NK-92 (cell line): ENCODE measurements around the gene ZNF611.
"Not testable (repeated sequence)": the region's sequence is repeated elsewhere in the genome, so short reads cannot be mapped to it uniquely, and the experiment has no call there.

ENCODE experiments used
- DNase-seq: peaks from one replicate; lab custom pipeline; 2025; ENCODE audit not compliant: unreplicated experiment; lab: John Stamatoyannopoulos, UW

ZNF611 gene

DNA sequence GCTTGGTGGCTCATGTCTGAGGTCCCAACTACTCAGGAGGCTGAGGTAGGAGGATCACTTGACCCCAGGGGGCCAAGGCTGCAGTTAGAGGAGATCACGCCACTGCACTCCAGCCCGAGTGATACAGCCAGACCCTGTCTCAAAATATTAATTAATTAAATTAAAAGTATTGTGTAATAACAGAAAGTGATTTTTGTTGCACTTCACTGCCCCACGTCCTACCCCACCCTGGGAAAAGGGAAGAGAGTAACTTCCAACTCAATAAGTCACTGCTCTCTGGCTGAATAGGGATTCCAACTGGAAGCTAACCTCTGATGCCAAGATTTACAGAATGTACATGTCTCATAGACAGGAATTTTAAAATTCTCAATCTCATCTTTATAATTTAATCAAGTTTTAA, 47.2 kb downstream of the ZNF611 start:
- no peak for DNase-seq

DNA sequence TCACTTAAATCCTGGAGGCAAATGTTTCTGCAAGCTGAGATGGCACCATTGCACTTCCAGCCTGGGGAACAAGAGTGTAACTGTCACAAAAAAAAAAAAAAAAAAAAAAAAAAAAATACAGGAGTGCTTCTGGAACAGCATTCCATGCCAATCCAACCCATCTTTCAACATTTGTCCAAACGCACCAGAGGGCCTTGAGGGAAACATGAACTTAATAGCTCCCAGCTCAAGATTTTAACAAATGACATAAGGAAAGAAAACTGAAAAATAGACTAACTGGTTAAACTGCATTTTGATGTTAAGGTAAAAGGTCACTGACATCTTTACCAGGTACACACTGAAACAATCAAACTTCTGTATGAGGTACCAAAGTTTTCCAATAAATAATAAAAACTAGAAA, 49.0 kb downstream of the ZNF611 start:
- DNase-seq: no peak

DNA sequence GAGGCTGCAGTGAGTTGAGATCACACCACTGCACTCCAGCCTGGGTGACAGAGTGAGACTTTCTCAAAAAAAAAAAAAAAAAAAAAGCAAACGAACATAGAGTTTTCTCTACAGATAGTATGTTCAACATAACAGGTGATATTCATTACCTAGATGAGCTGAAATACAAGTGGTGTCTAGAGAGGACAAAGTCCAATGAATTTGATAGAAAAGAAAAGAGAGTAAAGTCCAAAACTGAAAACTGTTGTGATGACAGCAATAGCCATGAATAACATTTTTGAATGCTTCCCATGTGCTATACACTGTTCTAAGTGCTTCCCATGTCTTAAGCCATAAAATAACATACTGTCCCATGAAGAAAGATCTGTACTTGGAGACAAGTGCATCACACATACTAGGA, 53.6 kb downstream of the ZNF611 start:
- not testable (repeated sequence) for DNase-seq

DNA sequence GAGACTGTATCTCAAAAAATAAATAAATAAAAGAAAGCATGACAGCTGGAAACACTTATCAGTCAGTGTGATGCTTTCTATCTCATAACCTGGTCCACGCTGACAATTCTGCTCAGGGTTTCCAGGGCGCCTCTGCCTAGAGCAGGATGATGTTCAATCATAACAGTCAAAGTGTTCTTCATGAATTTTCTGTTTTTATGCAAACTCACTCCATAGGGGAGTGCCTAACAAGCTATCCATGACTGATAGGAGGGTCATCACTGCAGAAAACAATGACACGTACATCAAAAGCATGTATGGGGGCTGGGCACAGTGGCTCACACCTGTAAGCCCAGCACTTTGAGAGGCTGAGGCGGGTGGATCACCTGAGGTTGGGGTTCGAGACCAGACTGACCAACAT, 55.2 kb downstream of the ZNF611 start:
- DNase-seq: no peak

DNA sequence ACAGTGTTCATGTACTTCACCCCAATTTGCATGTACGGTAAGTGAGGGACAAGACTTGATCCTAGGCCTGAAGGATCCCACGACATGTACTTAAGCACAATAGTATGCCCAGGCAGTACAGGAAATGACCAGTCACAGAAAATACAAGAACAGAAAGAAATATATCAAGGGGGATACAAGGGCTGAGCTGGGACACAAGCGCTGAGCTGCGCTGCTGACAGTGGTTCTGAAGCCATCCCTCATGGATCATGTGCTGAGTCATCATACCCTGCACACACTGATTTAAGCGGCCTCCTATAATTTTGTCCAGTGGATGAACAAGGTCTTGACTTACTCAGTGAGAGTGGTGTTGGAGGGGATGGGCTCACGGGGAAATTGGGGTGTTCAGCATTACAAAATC, 59.6 kb downstream of the ZNF611 start:
- not testable (repeated sequence) for DNase-seq

DNA sequence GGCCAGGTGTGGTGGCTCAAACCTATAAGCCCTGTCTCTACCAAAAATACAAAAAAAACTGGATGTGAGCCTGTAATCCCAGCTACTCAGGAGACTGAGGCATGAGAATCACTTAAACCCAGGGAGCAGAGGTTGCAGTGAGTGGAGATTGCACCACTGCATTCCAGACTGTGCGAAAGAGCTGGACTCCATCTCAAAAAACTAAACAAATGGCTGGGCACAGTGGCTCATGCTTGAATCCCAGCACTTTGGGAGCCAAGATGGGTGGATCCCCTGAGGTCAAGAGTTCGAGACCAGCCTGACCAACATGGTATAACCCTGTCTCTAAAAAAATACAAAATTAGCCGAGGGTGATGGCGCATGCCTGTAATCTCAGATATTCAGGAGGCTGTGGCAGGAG, 61.8 kb downstream of the ZNF611 start:
- no peak for DNase-seq

DNA sequence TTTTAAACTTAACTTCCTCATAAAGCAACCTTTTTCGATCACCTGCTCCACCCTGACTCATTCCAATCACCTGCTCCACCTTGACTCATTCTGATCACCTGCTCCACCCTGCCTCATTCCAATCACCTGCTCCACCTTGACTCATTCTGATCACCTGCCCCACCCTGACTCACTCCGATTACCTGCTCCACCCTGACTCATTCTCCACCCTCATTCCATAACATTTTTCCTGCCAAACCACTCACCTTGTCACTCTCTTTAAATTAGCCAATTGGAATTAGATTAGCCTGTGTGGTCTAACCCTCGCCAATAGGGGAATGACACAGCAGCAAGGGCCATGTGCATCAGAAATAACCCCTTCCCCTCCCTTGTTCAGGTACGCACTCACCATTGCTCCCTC, 64.8 kb downstream of the ZNF611 start:
- no peak for DNase-seq

DNA sequence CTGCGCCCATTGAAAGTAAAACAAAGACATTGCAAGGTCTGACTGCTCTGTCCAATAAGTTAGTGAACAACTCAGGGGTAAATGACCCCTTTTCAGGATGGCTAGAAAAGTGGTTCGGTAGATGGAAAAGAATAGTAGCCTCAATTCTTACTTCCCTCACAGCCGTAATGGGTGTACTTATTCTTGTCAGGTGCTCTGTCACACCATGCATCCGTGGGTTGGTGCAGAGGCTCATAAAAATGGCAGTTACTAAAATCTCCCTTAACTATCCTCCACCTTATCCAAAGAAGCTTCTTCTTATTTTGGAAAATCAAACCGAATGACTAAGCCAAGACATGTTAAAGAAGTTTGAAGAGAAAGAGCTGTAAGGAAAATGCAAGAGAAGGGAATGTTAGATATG, 65.3 kb downstream of the ZNF611 start:
- DNase-seq: no peak

DNA sequence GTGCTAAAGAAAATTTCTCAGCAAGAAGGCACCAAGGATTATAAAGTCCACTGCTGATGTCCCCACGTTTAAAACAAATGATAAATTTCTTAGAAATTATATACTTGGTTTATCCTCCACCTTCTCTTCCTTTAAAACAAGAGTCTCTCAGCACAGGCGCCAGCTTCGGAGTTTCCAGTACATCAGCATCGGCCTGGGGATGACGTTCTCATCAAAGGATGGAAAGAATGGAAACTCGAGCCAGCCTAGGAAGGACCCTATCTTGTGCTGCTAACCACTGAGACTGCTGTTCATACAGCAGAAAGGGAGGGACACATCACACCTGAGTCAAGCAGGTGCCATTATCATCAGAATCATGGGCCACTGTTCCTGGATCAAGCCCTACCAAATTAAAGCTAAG, 66.9 kb downstream of the ZNF611 start:
- DNase-seq: no peak

DNA sequence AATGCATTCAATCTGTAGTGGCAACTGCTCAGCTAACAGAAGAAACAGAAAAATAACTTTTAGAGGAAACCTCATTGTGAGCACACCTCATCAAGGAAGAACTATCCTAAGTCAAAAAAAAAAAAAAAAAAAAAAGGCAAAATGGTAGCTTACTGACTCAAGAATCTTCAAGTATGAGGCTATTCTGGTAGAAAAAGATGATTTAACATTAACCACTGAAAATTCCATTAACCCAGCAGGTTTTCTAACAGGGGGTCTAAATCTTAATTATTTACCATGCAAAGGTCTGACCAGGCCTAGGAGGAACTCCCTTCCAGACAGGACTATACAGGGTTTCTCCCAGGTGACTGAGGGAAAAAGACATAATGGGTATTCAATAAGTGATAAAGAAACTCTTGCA, 68.3 kb downstream of the ZNF611 start:
- DNase-seq: no peak

DNA sequence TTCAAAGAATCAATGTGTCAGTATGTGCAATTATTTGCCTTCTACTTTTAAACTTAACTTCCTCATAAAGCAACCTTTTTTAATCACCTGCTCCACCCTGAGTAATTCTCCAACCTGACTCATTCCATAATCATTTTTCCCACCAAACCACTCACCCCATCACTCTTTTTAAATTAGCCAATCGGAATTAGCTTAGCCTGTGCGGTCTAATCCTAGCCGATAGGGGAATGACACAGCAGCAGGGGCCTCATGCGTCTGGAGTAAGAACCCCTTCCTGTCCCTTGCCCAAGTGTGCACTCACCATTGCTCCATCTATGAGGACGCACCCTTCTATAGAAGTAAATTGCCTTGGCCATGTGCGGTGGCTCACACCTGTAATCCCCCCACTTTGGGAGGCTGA, 69.3 kb downstream of the ZNF611 start:
- no peak for DNase-seq

DNA sequence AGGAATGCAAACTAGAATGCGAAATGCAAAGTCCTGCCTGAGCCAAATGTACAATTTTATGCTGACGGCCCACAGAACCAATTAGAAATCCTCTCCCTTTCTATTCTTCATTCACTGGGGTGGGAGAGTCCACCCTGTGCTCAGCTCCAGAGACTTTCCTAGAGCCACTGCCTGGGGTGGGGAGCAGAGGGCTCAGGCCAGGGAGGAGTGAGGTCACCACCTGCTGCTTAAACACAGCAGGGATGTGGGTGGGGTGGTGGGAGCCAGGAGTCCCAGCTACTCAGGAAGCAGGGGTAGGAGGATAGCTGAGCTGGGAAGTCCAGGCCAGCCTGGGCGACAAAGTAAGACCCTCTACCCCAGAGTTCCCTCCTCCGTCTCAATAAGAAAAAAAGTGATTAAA, 69.8 kb downstream of the ZNF611 start:
- DNase-seq: no peak

DNA sequence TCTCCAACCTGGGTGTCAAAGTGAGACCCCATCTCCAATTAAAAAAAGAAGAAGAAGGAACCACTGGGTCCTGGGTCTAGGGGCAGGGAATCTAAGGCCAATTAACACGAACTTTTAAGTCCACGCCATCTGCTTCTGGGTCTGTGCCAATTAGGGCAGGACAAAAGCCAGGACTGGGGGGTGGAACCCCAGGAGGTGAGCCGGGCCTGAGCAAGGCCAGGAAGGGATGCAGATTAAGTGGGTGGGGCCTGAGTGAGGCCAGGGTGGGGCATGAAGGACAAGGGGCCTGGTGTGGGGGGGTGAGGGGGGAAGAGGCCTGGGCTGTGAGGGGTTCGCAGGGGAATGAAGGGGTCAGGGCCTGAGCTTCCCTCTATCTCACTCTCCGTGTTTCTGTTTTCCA, 70.4 kb downstream of the ZNF611 start:
- no peak for DNase-seq

DNA sequence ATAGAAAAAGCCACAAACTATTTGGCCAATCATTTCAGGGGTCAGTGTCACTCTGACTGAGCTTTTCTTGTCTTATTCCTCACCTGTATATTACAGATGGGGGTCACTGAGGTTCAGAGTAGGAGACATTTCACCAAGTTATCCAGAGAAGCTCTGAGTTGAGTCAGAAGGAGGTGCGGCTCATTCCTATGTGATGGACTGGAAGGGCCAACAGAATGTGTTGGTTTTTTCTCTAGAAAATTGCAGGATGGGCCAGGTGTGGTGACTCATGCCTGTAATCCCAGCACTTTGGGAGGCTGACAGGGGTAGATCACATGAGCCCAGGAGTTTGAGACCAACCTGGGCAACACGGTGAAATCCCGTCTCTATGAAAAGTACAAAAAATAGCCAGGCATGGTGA, 72.2 kb downstream of the ZNF611 start:
- DNase-seq: no peak

DNA sequence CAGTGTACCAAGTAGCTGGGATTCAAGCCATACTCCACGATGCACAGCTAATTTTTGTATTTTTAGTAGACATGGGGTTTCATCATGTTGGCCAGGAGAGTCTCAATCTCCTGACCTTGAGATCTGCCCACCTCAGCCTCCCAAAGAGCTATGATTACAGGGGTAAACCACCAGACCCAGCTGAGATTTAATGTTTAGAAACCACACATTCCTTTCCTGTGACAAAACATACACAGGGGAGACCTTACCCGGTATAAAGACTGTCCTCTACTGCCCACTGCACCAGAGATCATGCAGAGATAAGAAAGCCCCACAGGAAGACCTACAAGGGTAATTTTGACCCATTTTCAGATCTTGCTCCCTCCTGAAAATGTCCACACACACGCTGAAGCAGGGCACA, 73.9 kb downstream of the ZNF611 start:
- DNase-seq: no peak

DNA sequence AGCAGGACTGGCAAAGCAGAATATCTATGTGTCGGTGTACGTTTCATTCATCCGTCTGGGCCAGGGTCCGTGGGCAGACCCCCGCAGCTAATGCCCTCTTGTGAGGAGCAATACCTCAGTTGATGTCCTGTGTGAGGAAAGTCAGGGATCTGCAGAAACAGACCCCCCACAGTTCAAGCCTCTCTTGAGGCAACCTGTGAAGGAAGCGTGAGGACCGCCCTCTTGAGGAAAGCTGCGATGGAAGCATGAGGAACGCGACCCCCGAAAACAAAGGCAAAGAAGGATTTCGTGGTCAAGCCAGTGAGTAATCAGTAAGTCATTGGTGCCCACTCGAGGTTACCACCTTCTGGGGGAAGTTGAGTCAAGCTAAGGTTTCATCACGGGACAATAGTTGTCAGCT, 75.8 kb downstream of the ZNF611 start:
- DNase-seq: no peak

DNA sequence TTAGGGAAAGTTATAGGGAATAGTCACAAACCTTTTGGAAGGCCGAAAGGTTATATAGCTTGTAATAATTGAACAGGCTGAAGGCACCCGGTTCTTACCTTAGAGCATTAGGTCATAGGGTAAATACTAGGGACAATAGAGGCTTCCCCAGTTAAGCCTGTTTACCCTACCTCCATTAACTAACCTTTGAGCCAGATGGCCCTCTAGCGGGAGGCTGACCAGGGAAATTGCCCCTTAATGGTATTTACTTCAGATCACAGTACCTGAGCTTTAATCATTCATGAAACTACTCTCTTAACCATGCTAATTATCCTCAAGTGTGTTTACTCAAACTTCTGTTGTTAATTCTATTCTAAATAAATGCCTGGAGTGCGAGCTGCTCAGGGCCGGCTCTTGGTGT, 76.2 kb downstream of the ZNF611 start:
- DNase-seq: no peak

DNA sequence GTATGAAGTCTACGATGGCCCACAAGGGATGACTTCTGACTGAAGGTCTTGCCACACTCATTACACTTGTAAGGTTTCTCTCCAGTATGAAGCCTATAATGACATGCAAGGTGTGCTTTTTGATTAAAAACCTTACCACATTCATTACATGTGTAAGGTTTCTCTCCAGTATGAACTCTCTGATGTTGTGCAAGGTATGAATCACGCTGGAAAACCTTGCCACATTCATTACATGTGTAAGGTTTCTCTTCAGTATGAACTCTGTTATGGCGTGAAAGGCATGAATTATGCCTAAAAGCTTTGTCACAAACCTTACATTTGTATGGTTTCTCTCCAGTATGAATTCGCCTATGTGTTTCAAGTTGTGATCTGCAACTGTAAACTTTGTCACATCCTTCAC, 81.7 kb downstream of the ZNF611 start:
- no peak for DNase-seq
